ENCODE data around the gene SUGCT.
"Not testable (repeated sequence)": the region's sequence is repeated elsewhere in the genome, so short reads cannot be mapped to it uniquely, and the experiment has no call there.

Gene SUGCT

GRCh38 chr7:40204581-40204980 lies 69.8 kb downstream of the SUGCT start:
- TF ChIP-seq Cebpa-rat (IDR thresholded peaks at IDR 0.05) = no peak
- Histone ChIP-seq H3K27ac (no peak overlapping the region), H3K4me2 (no peak overlapping the region), H3K4me3 (no peak overlapping the region), H3K36me3 (no peaks in the 10 kb centered on the region), H3K4me1 (no peaks in the 10 kb centered on the region), H3K9ac (no peak overlapping the region), H3K9me3 (replicated peaks in 1 of 11) (no peaks in the 10 kb centered on the region), H3K27me3 (no peaks in the 10 kb centered on the region), H4K20me1 (no peaks in the 10 kb centered on the region)

DNA sequence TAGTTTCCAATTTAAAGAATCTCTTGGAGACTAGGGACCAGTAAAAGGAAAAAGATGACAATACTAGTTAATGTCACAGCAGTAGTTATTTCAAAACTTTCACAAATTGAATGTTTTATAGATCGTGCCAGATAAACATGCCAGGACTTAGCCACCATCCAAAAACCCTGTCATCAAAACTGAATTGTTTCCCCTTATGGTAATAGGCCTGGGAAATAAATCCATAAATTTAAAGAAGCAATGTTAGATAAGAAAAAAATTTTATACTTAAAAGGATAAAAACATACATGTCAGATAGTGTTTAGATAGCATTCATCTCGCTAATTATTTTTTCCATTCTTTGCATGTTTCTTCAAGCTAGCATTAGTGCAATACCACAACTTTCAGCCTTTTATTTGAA lies 71.2 kb downstream of the SUGCT start:
- Histone ChIP-seq H3K36me3 (no peaks in the 10 kb centered on the region), H3K9ac (no peak overlapping the region), H3K4me3 (no peak overlapping the region), H3K4me2 (no peak overlapping the region), H3K27ac (no peak overlapping the region), H4K20me1 (no peaks in the 10 kb centered on the region), H3K27me3 (no peaks in the 10 kb centered on the region), H3K4me1 (no peaks in the 10 kb centered on the region), H3K9me3 (replicated peaks in 1 of 11) (no peaks in the 10 kb centered on the region)
- TF ChIP-seq Cebpa-rat (IDR thresholded peaks at IDR 0.05) = no peak

GRCh38 chr7:40211276-40212003 lies 76.6 kb downstream of the SUGCT start:
- Histone ChIP-seq H3K4me1 (no peaks in the 10 kb centered on the region), H3K27me3 (no peaks in the 10 kb centered on the region), H3K4me2 (no peak overlapping the region), H3K9me3 (replicated peaks in 1 of 11) (no peaks in the 10 kb centered on the region), H3K4me3 (no peak overlapping the region), H3K36me3 (no peaks in the 10 kb centered on the region), H4K20me1 (no peaks in the 10 kb centered on the region), H3K27ac (no peak overlapping the region), H3K9ac (no peak overlapping the region)
- no peak for TF ChIP-seq Cebpa-rat (IDR thresholded peaks at IDR 0.05)

GRCh38 chr7:40213291-40213690 lies 78.5 kb downstream of the SUGCT start:
- TF ChIP-seq Cebpa-rat (IDR thresholded peaks at IDR 0.05) = no peak
- H3K9ac ChIP-seq = no peak overlapping the region
- no peak overlapping the region for H3K4me3 ChIP-seq
- no peak overlapping the region for H3K27ac ChIP-seq
- no peaks in the 10 kb centered on the region for H3K27me3 ChIP-seq
- no peaks in the 10 kb centered on the region for H3K36me3 ChIP-seq
- H3K4me1 ChIP-seq = no peaks in the 10 kb centered on the region
- no peak overlapping the region for H3K4me2 ChIP-seq
- no peaks in the 10 kb centered on the region for H4K20me1 ChIP-seq
- H3K9me3 ChIP-seq (replicated peaks in 1 of 11) = peaks cover under 1 to 14% (median 5%) of the 10 kb centered on the region in 11 experiments; a peak in 18 of 22 replicates

- no peaks in the 10 kb centered on the region for H3K27me3 ChIP-seq
- H3K27ac ChIP-seq = no peak overlapping the region
- H3K9me3 ChIP-seq (replicated peaks in 1 of 11) = peaks cover 6 to 19% (median 11%) of the 10 kb centered on the region in 11 experiments; a peak in 19 of 22 replicates
- no peaks in the 10 kb centered on the region for H3K4me1 ChIP-seq
- no peak for TF ChIP-seq Cebpa-rat (IDR thresholded peaks at IDR 0.05)
- H4K20me1 ChIP-seq = no peaks in the 10 kb centered on the region
- no peaks in the 10 kb centered on the region for H3K36me3 ChIP-seq
- no peak overlapping the region for H3K4me2 ChIP-seq
- no peak overlapping the region for H3K4me3 ChIP-seq
- no peak overlapping the region for H3K9ac ChIP-seq
These were observed 79.1 kb downstream of the SUGCT start for GRCh38 chr7:40213856-40214255.

GRCh38 chr7:40218612-40219011 lies 83.8 kb downstream of the SUGCT start:
- Histone ChIP-seq H3K9me3 (replicated peaks in 1 of 11) (peaks cover 7 to 22% (median 12%) of the 10 kb centered on the region in 11 experiments; a peak in 19 of 22 replicates), H3K4me1 (peaks cover 0 to 24% (median 10%) of the 10 kb centered on the region in 10 experiments; a peak in 12 of 20 replicates)
- not testable (repeated sequence) for H3K27ac ChIP-seq, H4K20me1 ChIP-seq, H3K9ac ChIP-seq, H3K36me3 ChIP-seq, H3K27me3 ChIP-seq, H3K4me2 ChIP-seq, H3K4me3 ChIP-seq

- Histone ChIP-seq H3K27ac (no peak overlapping the region), H3K4me2 (no peak overlapping the region)
These were observed 85.1 kb downstream of the SUGCT start for GRCh38 chr7:40219917-40220316.

GRCh38 chr7:40220421-40220911 lies 85.7 kb downstream of the SUGCT start:
- H3K27me3 ChIP-seq = no peaks in the 10 kb centered on the region
- TF ChIP-seq Cebpa-rat (IDR thresholded peaks at IDR 0.05) = no peak
- H4K20me1 ChIP-seq = no peaks in the 10 kb centered on the region
- H3K36me3 ChIP-seq = no peaks in the 10 kb centered on the region
- H3K9me3 ChIP-seq (replicated peaks in 1 of 11) = peaks cover 7 to 22% (median 12%) of the 10 kb centered on the region in 11 experiments; a peak in 19 of 22 replicates
- H3K9ac ChIP-seq = no peak overlapping the region
- no peak overlapping the region for H3K4me2 ChIP-seq
- H3K4me1 ChIP-seq = peaks cover 0 to 24% (median 10%) of the 10 kb centered on the region in 10 experiments; a peak in 12 of 20 replicates
- H3K27ac ChIP-seq = no peak overlapping the region
- no peak overlapping the region for H3K4me3 ChIP-seq

More at GRCh38 chr7:40219917-40220316, 85.1 kb downstream of the SUGCT start:
- peaks cover 7 to 22% (median 12%) of the 10 kb centered on the region in 11 experiments; a peak in 19 of 22 replicates for H3K9me3 ChIP-seq (replicated peaks in 1 of 11)
- peaks cover 0 to 24% (median 10%) of the 10 kb centered on the region in 10 experiments; a peak in 12 of 20 replicates for H3K4me1 ChIP-seq
- H3K36me3 ChIP-seq = no peaks in the 10 kb centered on the region
- H3K27me3 ChIP-seq = no peaks in the 10 kb centered on the region
- H3K9ac ChIP-seq = no peak overlapping the region
- no peaks in the 10 kb centered on the region for H4K20me1 ChIP-seq
- H3K4me3 ChIP-seq = no peak overlapping the region
- no peak for TF ChIP-seq Cebpa-rat (IDR thresholded peaks at IDR 0.05)

GRCh38 chr7:40221836-40222235 lies 87.0 kb downstream of the SUGCT start:
- Histone ChIP-seq H3K4me1 (peaks cover 0 to 24% (median 10%) of the 10 kb centered on the region in 10 experiments; a peak in 12 of 20 replicates), H3K27ac (no peak overlapping the region), H3K4me3 (no peak overlapping the region), H3K9ac (no peak overlapping the region), H4K20me1 (no peaks in the 10 kb centered on the region), H3K4me2 (peak overlapping the region in 6 of 11 experiments; percentile 9 to 55 (median 40); a peak in 9 of 22 replicates), H3K9me3 (replicated peaks in 1 of 11) (peaks cover 7 to 22% (median 12%) of the 10 kb centered on the region in 11 experiments; a peak in 19 of 22 replicates), H3K27me3 (no peaks in the 10 kb centered on the region), H3K36me3 (no peaks in the 10 kb centered on the region)
- no peak for TF ChIP-seq Cebpa-rat (IDR thresholded peaks at IDR 0.05)
